Endothelial cell of umbilical vein (primary cell): ENCODE results near the gene ATP2B2. TPM values are rescaled to one million over a fixed set of nuclear protein-coding genes. Genes with fewer than 3 reads are reported as not detected.

Experiments used
- BruUV-seq: library from RNA; stranded (reverse); fragments of 400-500 nt; replicated peaks from 2 replicates; lab custom pipeline; 2021; lab: Mats Ljungman, UMichigan
- CTCF ChIA-PET: fragments of 300-600, 350-600 bp; sonication (Branson Sonifier 250); formaldehyde crosslinking; loops from one replicate; lab custom pipeline; 2021; ENCODE audit warnings: antibody characterized with exemption, inconsistent platforms; lab: Charles Lee
- POLR2A ChIA-PET: fragments of 300-600, 350-600 bp; sonication (Branson Sonifier 250); formaldehyde crosslinking; loops from one replicate; lab custom pipeline; 2021; ENCODE audit warnings: antibody characterized with exemption, inconsistent platforms; lab: Charles Lee
- DNase-seq: peaks from one replicate; pipeline ENCODE4 v3.0.0-alpha.2; 2011; ENCODE audit warnings: low read depth, low spot score
- FAIRE-seq: peaks from 2 replicates; lab custom pipeline; 2011; peaks lifted over from hg19 to GRCh38; lab: Jason Lieb, UNC
- H2AFZ ChIP-seq: 2 replicates; pipeline ENCODE4 v1.6.0; 2012; ENCODE audit warnings: low read depth, low read length, control low read depth, inconsistent platforms
- H3K27ac ChIP-seq: 2 replicates; pipeline ENCODE4 v1.5.1; 2011; ENCODE audit warnings: low read depth, mild to moderate bottlenecking, control low read depth, low read length, moderate library complexity; ENCODE audit not compliant: insufficient read depth
- H3K27me3 ChIP-seq, 2 experiments: 2 replicates each; pipeline versions ENCODE4 v1.6.0 to v1.6.1; 2011; ENCODE audit warnings: low read length in 2 of 2, mixed read lengths in 1 of 2; ENCODE audit not compliant: control insufficient read depth in 2 of 2, insufficient read depth in 2 of 2
- H3K36me3 ChIP-seq, 2 experiments: 2 replicates in 1 of 2; 3 replicates in 1 of 2; pipeline ENCODE4 v1.5.1; 2011; ENCODE audit warnings: low read length in 2 of 2, mild to moderate bottlenecking in 1 of 2, moderate library complexity in 1 of 2; ENCODE audit not compliant: control insufficient read depth in 2 of 2, insufficient read depth in 2 of 2; ENCODE audit errors: extremely low read depth in 1 of 2
- H3K4me1 ChIP-seq: 3 replicates; pipeline ENCODE4 v1.5.1; 2011; ENCODE audit warnings: mild to moderate bottlenecking, low read length; ENCODE audit not compliant: control insufficient read depth, insufficient read depth; ENCODE audit errors: extremely low read depth
- H3K4me2 ChIP-seq: 2 replicates; pipeline ENCODE4 v1.6.1; 2011; ENCODE audit warnings: low read length, control low read depth, mixed read lengths; ENCODE audit not compliant: insufficient read depth
- H3K4me3 ChIP-seq, 3 experiments: fragments of 200-600 bp in 1 of 3; sonication (generic), shearing (Covaris generic) in 1 of 3; replicated peaks in 1 of 3; 2 replicates each; pipeline ENCODE4 v1.5.1; 2011 to 2016; ENCODE audit warnings: control low read depth in 3 of 3, low read length in 3 of 3, mild to moderate bottlenecking in 2 of 3, inconsistent platforms in 1 of 3, low read depth in 1 of 3, moderate library complexity in 1 of 3; ENCODE audit not compliant: insufficient read depth in 1 of 3
- H3K79me2 ChIP-seq: 2 replicates; pipeline ENCODE4 v1.6.0; 2012; ENCODE audit warnings: low read length, inconsistent platforms; ENCODE audit not compliant: control insufficient read depth, insufficient read depth
- H3K9ac ChIP-seq: replicated peaks from 2 replicates; pipeline ENCODE3; 2011; ENCODE audit warnings: low read length, control low read depth; ENCODE audit not compliant: insufficient read depth; ENCODE audit errors: extremely low read depth
- H3K9me1 ChIP-seq: replicated peaks from 3 replicates; pipeline ENCODE4 v1.6.0; 2011; ENCODE audit warnings: mild to moderate bottlenecking, low read length; ENCODE audit not compliant: control insufficient read depth, insufficient read depth; ENCODE audit errors: extremely low read depth
- H3K9me3 ChIP-seq: replicated peaks from 2 replicates; pipeline ENCODE4 v1.5.1; 2012; ENCODE audit warnings: low read length, inconsistent platforms; ENCODE audit not compliant: control insufficient read depth, insufficient read depth
- H4K20me1 ChIP-seq: replicated peaks from 2 replicates; pipeline ENCODE3; 2011; ENCODE audit warnings: mild to moderate bottlenecking, low read length; ENCODE audit not compliant: control insufficient read depth, insufficient read depth; ENCODE audit errors: extremely low read depth
- MYC ChIP-seq: IDR thresholded peaks from one replicate; pipeline ENCODE4 v1.6.1; 2011; ENCODE audit warnings: mild to moderate bottlenecking, low read depth, low read length
- POLR2AphosphoS5 ChIP-seq: IDR thresholded peaks from 2 replicates; pipeline ENCODE4 v1.6.1; 2012; ENCODE audit warnings: low read depth, mild to moderate bottlenecking, control low read depth, low read length, moderate library complexity; ENCODE audit not compliant: insufficient read depth
- dilution Hi-C: fragments of 300-500 bp; cut with MboI; formaldehyde crosslinking; loops from one replicate; pipeline ENCODE4 v1.15.0; 2019; ENCODE audit warnings: low sequenced_read_pairs; ENCODE audit not compliant: extremely low pct_ligation_motif_present
- intact Hi-C: fragments of 100-400 bp; cut with micrococcal nuclease; formaldehyde crosslinking; loops from one replicate; pipeline ENCODE4 v1.10.0; 2022
- polyA plus RNA-seq, 4 experiments: library from polyadenylated mRNA; depleted of rRNA in 3 of 4; stranded (reverse) in 3 of 4; unstranded in 1 of 4; fragments of >200 nt; gene quantifications; 2 replicates each; pipeline versions ENCODE4 v1.2.1 to v1.2.3, GENCODE V29; 2011 to 2012; ENCODE audit warnings: missing spikeins in 1 of 4
- total RNA-seq: library from RNA; stranded (reverse); gene quantifications from 2 replicates; pipeline ENCODE4 v1.2.3, GENCODE V29; 2021

Gene ATP2B2
- total and polyA plus RNA-seq, 2 donors (not counting 3 experiments of a cell fraction or from before 2014, with no cell fraction given) = not detected

GRCh38 chr3:10547841-10548783, 42.7 kb upstream of the ATP2B2 start:
- Histone ChIP-seq H4K20me1 (no peaks in the 10 kb centered on the region), H3K9me1 (no peaks in the 10 kb centered on the region), H3K4me1 (no peaks in the 10 kb centered on the region), H3K79me2 (no peaks in the 10 kb centered on the region), H2AFZ (no peak overlapping the region), H3K27me3 (no peaks in the 10 kb centered on the region), H3K4me2 (no peak overlapping the region), H3K9ac (no peak overlapping the region), H3K36me3 (no peaks in the 10 kb centered on the region), H3K4me3 (no peak overlapping the region), H3K9me3 (no peaks in the 10 kb centered on the region), H3K27ac (no peak overlapping the region)
- DNase-seq = no peak
- TF ChIP-seq POLR2AphosphoS5 = no peak
- intact Hi-C loops = no loop called here
- FAIRE-seq = no peak
- BruUV-seq = no TSS peak
- ChIA-PET POLR2A (no interaction called here), CTCF (interaction anchor here (1.3 kb wide), 1 partner anchor 10 kb away, joined by 3 read pairs; no protein-coding TSS in a partner anchor)
- dilution Hi-C loops = no loop called here

- CTCF ChIA-PET = no interaction called here
- Histone ChIP-seq H3K9ac (no peak overlapping the region), H3K9me1 (no peaks in the 10 kb centered on the region), H3K27me3 (no peaks in the 10 kb centered on the region), H3K4me3 (no peak overlapping the region), H3K79me2 (no peaks in the 10 kb centered on the region), H3K27ac (no peak overlapping the region), H3K9me3 (no peaks in the 10 kb centered on the region), H3K4me2 (no peak overlapping the region), H3K36me3 (no peaks in the 10 kb centered on the region), H4K20me1 (no peaks in the 10 kb centered on the region), H3K4me1 (no peaks in the 10 kb centered on the region), H2AFZ (no peak overlapping the region)
- POLR2A ChIA-PET = no interaction called here
- DNase-seq (no peak), FAIRE-seq (no peak)
- dilution Hi-C loops = no loop called here
- intact Hi-C loops = no loop called here
- no peak for TF ChIP-seq MYC
- BruUV-seq = no TSS peak
Measured at GRCh38 chr3:10547413-10547812, 42.0 kb upstream of the ATP2B2 start.
